Stimulated activated CD8-positive, alpha-beta memory T cell treated with anti-CD3 and anti-CD28 coated beads, Interleukin-4, amount 100 ng/mL, for 24 hours (primary cell): ENCODE measurements around the gene AMIGO3.
A peak's percentile ranks its signal among the peaks of the same experiment; 100 is the strongest.
"Not testable (repeated sequence)": the region's sequence is repeated elsewhere in the genome, so short reads cannot be mapped to it uniquely, and the experiment has no call there.

ENCODE experiments used
- DNase-seq: peaks from one replicate; pipeline ENCODE4 v3.0.0-alpha.2; 2020; ENCODE audit warnings: low read depth

The AMIGO3 gene

GRCh38 chr3:49688338-49689045 lies 31.0 kb downstream of the AMIGO3 start:
- DNase-seq = not testable (repeated sequence)

- DNase-seq = not testable (repeated sequence)
Observed at GRCh38 chr3:49687424-49687795, 32.1 kb downstream of the AMIGO3 start.

- peak; percentile 42 for DNase-seq
Observed at GRCh38 chr3:49686769-49687423, 32.6 kb downstream of the AMIGO3 start.

DNA sequence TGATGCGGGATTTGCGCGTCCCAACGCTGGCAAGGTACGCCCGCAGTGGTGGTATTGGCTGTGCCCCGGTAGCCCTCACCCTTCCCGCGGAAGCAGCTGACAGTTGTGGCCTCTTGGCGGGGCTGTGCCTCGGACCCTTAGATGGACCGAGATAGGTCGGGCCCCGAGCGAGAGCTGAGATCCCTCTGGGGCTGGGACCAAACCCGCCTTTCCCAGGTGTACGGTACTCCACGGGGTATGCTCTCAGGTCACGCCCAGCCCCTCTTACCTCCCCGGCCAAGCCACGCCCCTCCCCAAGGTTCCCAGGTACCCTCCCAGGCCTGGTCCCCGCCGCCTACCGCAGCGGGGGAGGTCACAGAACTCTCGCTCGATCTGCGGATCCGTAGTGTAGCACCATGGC lies 33.1 kb downstream of the AMIGO3 start:
- not testable (repeated sequence) for DNase-seq

GRCh38 chr3:49685846-49686245 lies 33.6 kb downstream of the AMIGO3 start:
- not testable (repeated sequence) for DNase-seq

GRCh38 chr3:49685103-49685502 lies 34.4 kb downstream of the AMIGO3 start:
- not testable (repeated sequence) for DNase-seq

- DNase-seq = not testable (repeated sequence)
Observed at GRCh38 chr3:49684453-49684852, 35.0 kb downstream of the AMIGO3 start.

DNA sequence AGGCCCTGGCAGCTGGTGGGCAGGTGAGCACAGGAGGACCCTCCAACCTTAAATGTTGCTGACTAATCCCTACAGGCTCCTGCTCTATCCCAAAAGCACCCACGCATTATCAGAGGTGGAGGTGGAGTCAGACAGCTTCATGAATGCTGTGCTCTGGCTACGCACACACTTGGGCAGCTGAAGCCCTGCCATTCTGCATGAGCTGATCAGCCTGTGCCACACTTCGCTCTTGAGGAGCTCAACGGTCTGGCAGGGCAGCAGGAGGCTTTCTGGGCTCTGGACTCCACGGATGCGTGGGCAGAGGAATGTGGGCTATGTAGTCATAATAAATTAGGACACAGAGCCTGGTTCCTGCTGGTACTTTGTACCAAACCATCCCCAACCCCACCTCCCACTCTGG lies 36.3 kb downstream of the AMIGO3 start:
- no peak for DNase-seq

- no peak for DNase-seq
Observed at GRCh38 chr3:49681543-49681942, 37.9 kb downstream of the AMIGO3 start.

GRCh38 chr3:49681232-49681522 lies 38.3 kb downstream of the AMIGO3 start:
- DNase-seq = no peak

- no peak for DNase-seq
Observed at GRCh38 chr3:49680493-49681231, 38.8 kb downstream of the AMIGO3 start.

- no peak for DNase-seq
Observed at GRCh38 chr3:49675912-49676311, 43.6 kb downstream of the AMIGO3 start.

GRCh38 chr3:49674497-49674983 lies 44.9 kb downstream of the AMIGO3 start:
- DNase-seq = peak; percentile 11

DNA sequence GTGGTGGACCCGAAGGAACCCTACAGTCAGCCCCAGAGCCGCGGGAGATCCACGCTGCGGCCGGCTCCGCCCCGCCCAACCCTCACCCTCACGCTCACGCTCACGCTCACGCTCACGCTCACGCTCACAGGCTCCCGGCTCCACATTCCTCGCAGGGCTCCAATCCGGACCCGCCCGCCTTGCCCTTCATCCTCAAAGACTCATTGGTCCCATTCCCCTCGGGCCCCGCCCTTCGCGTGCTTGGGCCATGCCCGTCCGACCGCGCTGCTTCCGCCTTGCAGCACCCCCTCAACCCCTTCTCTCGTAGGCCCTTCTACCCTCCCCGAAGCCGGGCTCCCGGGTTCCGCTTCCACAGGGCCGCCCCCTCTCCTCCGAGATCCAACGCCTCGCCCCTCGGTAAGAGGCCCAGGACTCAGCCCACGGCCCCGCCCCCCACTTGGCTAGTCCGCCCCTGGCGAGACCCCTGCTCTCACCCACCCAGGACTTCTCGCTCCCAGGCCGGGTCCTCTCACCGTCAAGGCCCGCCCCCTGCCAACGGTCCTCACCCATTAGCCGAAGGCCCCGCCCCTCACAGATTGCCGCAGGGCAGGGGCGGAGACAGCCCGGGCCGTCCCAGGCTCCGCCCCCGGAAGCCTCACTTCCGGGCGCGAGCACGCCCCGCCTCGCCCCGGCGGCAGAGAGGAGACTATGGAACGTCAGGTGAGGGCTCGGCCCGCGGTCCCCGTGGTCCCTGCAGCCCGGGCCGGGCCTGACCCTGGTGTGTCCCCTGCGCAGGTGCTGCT lies 45.6 kb downstream of the AMIGO3 start, which contains the start of gene APEH:
TSS of gene APEH (plus strand) at position 637 of the 782 bp plus-strand sequence. CDS start at position 688, 51 bp downstream.
- peak; percentile 98 for DNase-seq

- no peak for DNase-seq
Observed at GRCh38 chr3:49673121-49673714, 46.3 kb downstream of the AMIGO3 start.

DNA sequence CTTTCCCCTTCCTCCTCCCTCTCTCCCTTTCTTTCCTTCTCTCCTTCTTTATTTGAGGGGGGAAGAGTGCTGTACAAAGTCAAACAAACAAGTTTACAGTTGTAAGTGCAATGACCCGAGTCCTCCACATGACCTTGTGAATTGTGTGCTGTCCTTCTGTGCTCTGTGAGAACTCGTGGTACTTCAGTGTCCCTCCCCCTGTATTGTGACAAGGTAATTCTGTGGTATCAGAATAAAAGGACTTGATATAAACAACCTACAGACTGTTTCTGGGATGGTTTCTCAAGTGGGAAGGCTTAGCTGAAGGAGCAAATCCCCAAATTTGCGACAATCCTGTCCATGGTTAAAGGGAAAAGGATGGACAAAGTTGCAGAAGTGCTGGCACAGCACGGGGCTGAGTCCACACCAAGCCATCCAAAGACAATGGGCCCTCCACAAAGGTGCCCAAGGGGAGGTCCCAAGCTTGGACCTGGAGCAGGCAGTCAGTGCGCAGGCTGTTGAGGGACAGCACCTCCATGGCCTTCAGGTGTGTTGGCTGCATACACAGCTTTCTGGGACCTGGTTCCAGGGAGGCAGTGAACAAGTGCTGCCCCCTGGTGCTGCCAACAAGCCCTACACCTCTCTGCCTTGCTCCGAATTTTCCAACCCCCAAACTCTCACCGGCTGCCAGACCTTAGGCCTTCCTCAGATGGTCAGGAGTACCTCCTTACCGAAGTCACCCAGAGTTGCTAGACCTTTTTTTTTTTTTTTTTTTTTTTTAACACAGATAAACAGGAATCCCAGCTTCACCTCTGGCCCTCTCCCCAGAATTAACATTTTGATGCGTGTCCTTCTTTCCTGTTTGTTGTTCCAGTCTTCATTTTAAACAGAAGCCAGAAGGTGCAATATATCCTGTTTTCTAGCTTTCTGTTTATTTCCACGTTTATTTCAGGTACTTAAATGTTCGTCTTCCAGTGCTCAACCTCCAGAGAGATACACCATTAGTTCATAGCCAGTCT lies 47.9 kb downstream of the AMIGO3 start:
- peak; percentile 63 for DNase-seq

DNA sequence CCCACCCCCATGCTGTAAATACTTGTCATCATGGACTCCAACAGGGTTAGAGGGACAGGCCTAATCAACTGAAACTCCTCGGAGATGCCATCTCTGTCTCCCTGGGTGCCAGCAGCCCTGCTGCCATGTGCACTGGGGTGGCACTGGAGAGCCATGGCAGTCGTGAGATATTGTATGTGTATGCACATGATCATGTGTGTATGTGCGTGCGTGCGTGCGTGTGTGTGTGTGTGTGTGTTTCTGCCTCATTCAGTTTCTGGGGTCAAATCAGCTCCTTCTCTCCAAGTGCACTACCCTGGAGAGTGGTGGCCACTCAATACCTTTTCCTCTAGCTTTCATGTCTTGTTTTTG lies 48.6 kb downstream of the AMIGO3 start:
- DNase-seq = no peak

DNA sequence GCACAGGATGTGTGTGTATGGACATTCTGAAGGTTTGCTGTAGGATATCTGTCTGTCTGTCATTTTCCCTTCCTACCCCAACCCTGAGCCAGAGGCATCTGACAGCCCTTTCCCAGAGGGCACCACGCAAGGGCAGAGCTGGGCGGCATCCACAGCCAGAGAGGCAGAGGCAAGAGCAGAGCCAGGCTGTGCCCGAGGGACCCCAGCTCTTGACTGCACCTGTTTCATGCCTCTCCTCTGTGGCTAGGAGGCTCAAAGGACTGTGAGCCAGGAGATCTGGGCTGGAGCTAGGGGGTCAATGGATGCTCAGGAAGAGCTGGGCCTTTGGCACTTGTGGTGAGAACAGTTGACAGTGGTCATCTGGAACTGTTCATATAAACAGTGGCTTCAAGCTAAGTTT lies 50.1 kb downstream of the AMIGO3 start:
- no peak for DNase-seq

DNA sequence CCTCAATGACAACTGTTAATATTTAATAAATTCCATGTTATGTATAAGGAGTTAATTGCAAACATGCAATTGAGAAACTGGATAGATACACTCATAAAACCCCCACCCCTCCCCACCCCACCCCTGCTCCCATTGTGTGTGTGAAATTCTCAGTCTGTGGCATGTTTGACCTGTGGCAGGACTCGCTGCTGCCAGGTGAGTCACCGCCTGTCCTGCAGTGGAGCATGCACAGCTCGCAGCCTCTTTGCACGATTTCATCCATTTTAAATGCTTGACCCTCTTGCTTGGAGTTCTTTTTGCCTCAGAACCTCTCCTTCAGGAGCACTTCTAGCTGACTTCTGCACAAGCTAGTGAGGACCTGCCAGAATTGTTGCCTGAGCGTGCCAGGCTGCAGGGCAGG lies 50.6 kb downstream of the AMIGO3 start:
- DNase-seq = no peak

DNA sequence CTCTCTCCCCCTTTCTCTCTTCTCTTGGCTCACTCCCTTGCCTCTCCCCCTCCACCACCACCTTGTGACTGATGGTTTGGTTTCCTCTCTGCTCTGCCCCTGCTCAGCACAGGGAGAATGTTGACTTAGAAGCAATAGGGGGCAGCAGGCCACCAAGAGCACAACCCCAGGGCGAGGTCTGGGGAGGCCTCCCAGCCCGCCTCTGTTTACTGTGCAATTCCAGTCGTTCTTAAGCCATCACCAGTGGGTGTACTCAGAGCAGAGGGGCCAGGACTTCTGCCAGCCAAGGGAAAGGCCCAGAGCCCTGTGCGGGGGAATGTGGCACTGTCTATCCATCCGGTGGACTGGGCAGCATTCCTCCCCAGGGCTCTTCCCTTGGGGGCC lies 51.1 kb downstream of the AMIGO3 start:
- no peak for DNase-seq
